Measurements from ENCODE around the gene GSC. TPM values are rescaled to one million over a fixed set of nuclear protein-coding genes. Genes with fewer than 3 reads are reported as not detected.
"Not testable (repeated sequence)": the region's sequence is repeated elsewhere in the genome, so short reads cannot be mapped to it uniquely, and the experiment has no call there.

GSC gene
- total RNA-seq, 1 donor from 2014 or later: 0.43 TPM

- intact Hi-C loops (cut with DNase I): no loop called here
- no peak for DNase-seq (ENCODE audit: low spot score)
These were observed 18.0 kb downstream of the GSC start for GRCh38 chr14:94751956-94752355.

DNA sequence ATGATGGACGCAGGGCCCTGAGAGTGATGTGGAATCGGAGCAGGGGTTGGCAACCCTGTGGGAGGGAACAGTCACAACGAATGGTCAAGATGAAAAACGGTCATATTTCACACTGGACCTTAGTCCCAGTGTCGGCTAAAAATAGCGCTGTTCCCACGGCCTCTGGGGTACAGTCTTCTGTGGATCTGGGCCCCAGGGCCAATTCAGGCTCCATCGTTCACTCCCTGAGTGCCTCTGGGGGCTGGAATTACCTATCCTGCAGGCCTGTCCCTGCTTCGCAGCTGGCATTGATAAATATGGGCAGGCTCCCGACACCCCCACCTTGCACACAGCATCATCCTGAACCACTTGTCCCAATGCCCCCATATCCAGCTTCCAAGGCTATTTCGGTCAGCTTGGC lies 18.6 kb downstream of the GSC start:
- DNase-seq (ENCODE audit: low spot score): no peak
- intact Hi-C loops (cut with DNase I): no loop called here

- DNase-seq (ENCODE audit: low spot score): no peak
- intact Hi-C loops (cut with DNase I): no loop called here
These were observed 19.5 kb downstream of the GSC start for GRCh38 chr14:94750371-94750770.

DNA sequence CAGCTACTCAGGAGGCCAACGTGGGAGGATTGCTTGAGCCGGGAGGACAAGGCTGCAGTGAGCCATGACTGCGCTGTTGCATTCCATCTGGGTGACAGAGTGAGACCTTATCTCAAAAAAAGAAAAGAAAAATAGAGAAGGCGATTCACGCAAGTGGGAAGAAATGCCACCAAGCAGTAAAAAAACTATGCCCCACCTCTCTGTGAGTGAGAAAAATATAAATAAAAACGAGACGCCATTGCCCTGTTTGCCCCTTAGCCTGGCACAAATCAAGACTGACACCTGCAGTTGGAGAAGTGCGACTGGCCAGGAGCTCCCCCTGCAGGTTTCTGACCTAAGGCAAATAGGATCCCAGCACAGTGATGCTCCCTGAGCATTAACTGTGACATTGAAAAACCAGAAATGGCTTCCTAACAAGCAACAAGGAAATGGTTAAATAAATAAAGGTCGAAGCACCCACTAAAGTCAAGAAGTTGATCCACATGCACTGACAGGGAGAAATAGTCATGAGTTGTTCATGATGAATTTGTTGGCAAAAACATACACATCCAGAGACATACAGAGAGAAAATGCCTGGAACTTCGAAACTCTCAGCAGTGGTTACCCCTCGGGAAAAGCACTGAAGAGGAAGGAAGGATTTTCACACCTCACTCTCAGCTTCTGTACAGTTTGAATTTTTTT lies 21.1 kb downstream of the GSC start:
- intact Hi-C loops (cut with DNase I): no loop called here
- DNase-seq (ENCODE audit: low spot score): no peak

GRCh38 chr14:94747739-94748138 lies 22.2 kb downstream of the GSC start:
- intact Hi-C loops (cut with DNase I): no loop called here

GRCh38 chr14:94747153-94747552 lies 22.8 kb downstream of the GSC start:
- intact Hi-C loops (cut with DNase I); DNase-seq (ENCODE audit: low spot score): not testable (repeated sequence)

More at GRCh38 chr14:94747739-94748138, 22.2 kb downstream of the GSC start:
- no peak for DNase-seq (ENCODE audit: low spot score)

DNA sequence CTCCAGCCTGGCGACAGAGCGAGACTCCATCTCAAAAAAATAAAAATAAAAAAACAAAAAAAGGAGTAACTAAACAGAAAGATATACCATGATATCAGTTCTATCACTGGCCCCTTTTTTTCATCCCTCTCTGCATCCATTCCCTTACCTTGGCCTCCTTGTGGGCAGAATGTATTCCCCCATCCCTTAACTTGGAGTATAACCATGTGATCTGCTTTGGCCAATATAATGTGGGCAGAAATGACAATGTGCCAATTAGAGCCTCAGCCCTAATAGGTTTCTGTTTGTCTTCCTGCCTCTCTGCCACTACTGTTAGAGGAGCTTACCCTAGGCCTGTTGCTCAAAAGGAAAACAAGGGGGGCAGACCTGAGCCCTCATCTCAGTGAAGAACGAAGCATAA lies 23.8 kb downstream of the GSC start:
- no peak for DNase-seq (ENCODE audit: low spot score)
- intact Hi-C loops (cut with DNase I): no loop called here

DNA sequence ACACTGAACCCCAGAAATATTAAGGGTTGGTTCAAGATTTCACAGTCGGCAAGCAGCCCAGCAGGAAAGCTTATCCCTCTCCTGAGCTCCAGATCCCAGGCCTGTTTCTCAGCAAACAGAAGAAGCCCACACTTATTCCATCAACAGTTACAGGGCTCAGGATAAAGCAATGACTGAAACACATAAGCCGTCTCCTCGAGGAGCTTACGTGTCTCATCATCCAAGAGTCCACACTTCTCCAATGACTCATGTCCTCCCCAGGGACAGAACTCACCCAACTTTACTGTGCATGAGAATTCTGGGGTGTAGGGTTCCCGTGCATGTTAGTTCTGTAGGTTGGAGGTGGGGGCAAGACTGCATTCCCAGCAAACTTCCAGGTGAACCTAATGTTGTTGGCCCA lies 31.2 kb downstream of the GSC start:
- intact Hi-C loops (cut with DNase I): no loop called here
- DNase-seq (ENCODE audit: low spot score): no peak

DNA sequence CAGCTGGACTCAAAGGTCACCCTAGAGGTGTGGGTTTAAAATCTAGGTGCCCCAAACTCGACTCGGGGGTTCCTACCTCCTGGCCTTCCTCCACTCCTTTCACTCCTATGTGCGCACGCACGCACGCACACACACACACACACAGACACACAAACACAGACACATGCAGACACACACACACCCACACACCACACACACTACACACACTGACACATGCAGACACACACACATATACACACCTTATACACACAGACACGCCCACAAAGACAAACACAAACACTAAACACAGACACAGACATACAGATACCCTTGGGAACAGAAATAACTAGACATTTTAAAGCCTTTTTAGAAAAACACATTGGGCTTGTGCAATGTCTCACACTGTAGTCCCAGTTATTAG lies 31.8 kb downstream of the GSC start:
- intact Hi-C loops (cut with DNase I): no loop called here
- DNase-seq (ENCODE audit: low spot score): no peak

GRCh38 chr14:94728950-94729349 lies 41.0 kb downstream of the GSC start:
- DNase-seq (ENCODE audit: low spot score): no peak
- intact Hi-C loops (cut with DNase I): no loop called here

GRCh38 chr14:94728440-94728839 lies 41.5 kb downstream of the GSC start:
- intact Hi-C loops (cut with DNase I); DNase-seq (ENCODE audit: low spot score): not testable (repeated sequence)

- intact Hi-C loops (cut with DNase I): not testable (repeated sequence)
These were observed 43.3 kb downstream of the GSC start for GRCh38 chr14:94726649-94727048.

DNA sequence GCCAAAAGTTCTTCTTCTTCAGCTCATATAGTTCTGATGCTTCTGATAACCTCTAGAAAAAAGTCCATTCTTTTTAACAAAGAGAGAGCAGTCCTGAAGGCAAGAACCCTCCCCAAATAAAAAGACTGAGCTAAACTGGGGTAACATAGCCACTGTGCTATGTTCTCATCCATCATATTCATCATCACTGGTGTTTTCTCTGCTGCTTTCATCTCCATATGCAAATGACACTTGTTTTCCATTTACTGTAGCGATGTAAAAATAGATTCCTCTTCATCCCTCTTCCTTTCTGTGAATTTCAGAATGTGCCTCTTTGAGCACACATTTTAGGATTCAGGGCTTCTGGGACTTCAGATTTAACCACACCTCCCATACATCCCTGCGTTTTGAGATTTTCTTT lies 44.9 kb downstream of the GSC start:
- no peak for DNase-seq (ENCODE audit: low spot score)

More at GRCh38 chr14:94726649-94727048, 43.3 kb downstream of the GSC start:
- DNase-seq (ENCODE audit: low spot score): not testable (repeated sequence)

DNA sequence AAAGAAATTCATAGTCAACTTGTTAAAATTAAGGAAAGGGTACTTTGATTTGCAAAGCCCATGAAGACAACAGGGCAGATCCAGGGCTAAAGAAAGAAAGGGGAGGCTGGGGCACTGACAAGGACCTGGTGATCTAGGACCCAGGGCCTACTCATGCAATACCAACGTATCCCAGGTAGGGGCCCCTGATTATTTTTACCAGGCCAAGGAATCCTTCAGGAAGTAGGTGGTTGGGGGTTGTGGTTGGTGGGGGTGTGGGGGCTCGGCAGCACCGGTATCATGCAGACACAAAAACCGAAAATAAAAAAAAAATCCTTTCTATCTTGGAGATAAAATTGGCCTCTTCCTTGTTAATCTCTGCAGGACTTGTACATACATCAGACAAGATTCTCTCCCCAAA lies 47.5 kb downstream of the GSC start:
- intact Hi-C loops (cut with DNase I): no loop called here

More for the DNA sequence above, 44.9 kb downstream of the GSC start:
- intact Hi-C loops (cut with DNase I): no loop called here

More for the DNA sequence above, 47.5 kb downstream of the GSC start:
- no peak for DNase-seq (ENCODE audit: low spot score)

Other genes with a start within 250 kb of the GSC start
- gene SERPINA4, start 208.7 kb downstream of the GSC start, total RNA-seq: not detected
- gene SERPINA5, start 188.7 kb downstream of the GSC start, total RNA-seq: 1.2 TPM
- gene SERPINA3, start 157.7 kb downstream of the GSC start, total RNA-seq: 24.5 TPM